Duodenal mucosa (tissue), 2 donors: Measurements from ENCODE around the gene CCDC9B.
A peak's percentile ranks its signal among the peaks of the same experiment; 100 is the strongest.

Experiments used
- H3K27ac ChIP-seq: one replicate; pipeline ENCODE4 v1.7.0; 2013; ENCODE audit warnings: low read depth, low read length
- H3K27me3 ChIP-seq, 2 donors: one replicate each; pipeline ENCODE4 v1.7.0; 2013; ENCODE audit warnings: low read length in 2 of 2, control low read depth in 1 of 2; ENCODE audit not compliant: insufficient read depth in 2 of 2, control insufficient read depth in 1 of 2
- H3K36me3 ChIP-seq, 2 donors: one replicate each; pipeline ENCODE4 v1.7.0; 2013; ENCODE audit warnings: low read length in 2 of 2, control low read depth in 1 of 2; ENCODE audit not compliant: insufficient read depth in 2 of 2, control insufficient read depth in 1 of 2
- H3K4me1 ChIP-seq, 2 donors: one replicate each; pipeline ENCODE4 v1.7.0; 2013; ENCODE audit warnings: low read length in 2 of 2, control low read depth in 1 of 2; ENCODE audit not compliant: insufficient read depth in 2 of 2, control insufficient read depth in 1 of 2
- H3K4me3 ChIP-seq, 2 donors: one replicate each; pipeline ENCODE4 v1.7.0; 2013; ENCODE audit warnings: low read length in 2 of 2, low read depth in 1 of 2
- H3K9ac ChIP-seq, 2 donors: one replicate each; pipeline ENCODE4 v1.7.0; 2013; ENCODE audit warnings: low read length in 2 of 2, low read depth in 1 of 2
- H3K9me3 ChIP-seq, 2 donors: one replicate each; pipeline ENCODE4 v1.7.0; 2013; ENCODE audit warnings: low read length in 2 of 2, control low read depth in 1 of 2; ENCODE audit not compliant: control insufficient read depth in 1 of 2

The CCDC9B gene

GRCh38 chr15:40293006-40293405, 47.7 kb downstream of the CCDC9B start:
- peaks cover 3 to 12% of the 10 kb centered on the region in 2 donors for H3K27me3 ChIP-seq
- peaks cover 7 to 9% of the 10 kb centered on the region in 2 donors for H3K4me1 ChIP-seq
- peaks cover 2 to 11% of the 10 kb centered on the region in 2 donors for H3K36me3 ChIP-seq
- no peaks in the 10 kb centered on the region for H3K9me3 ChIP-seq
- H3K9ac ChIP-seq = no peak overlapping the region
- H3K4me3 ChIP-seq = no peak overlapping the region
- H3K27ac ChIP-seq = no peak overlapping the region

- Histone ChIP-seq H3K27me3 (peaks cover 3 to 12% of the 10 kb centered on the region in 2 donors), H3K27ac (no peak overlapping the region), H3K9me3 (no peaks in the 10 kb centered on the region), H3K9ac (no peak overlapping the region), H3K4me3 (no peak overlapping the region), H3K36me3 (peaks cover 2 to 11% of the 10 kb centered on the region in 2 donors), H3K4me1 (peaks cover 7 to 9% of the 10 kb centered on the region in 2 donors)
Measured at GRCh38 chr15:40292246-40292645, 48.5 kb downstream of the CCDC9B start.

- Histone ChIP-seq H3K27me3 (peaks cover 3 to 12% of the 10 kb centered on the region in 2 donors), H3K4me3 (peak overlapping the region in 1 of 2 donors; percentile 45), H3K4me1 (peaks cover 7 to 9% of the 10 kb centered on the region in 2 donors), H3K36me3 (peaks cover 2 to 9% of the 10 kb centered on the region in 2 donors), H3K9ac (no peak overlapping the region), H3K9me3 (no peaks in the 10 kb centered on the region), H3K27ac (no peak overlapping the region)
Measured at GRCh38 chr15:40290918-40291574, 49.7 kb downstream of the CCDC9B start.

GRCh38 chr15:40290545-40290917, 50.2 kb downstream of the CCDC9B start:
- no peaks in the 10 kb centered on the region for H3K9me3 ChIP-seq
- H3K4me3 ChIP-seq = no peak overlapping the region
- no peak overlapping the region for H3K27ac ChIP-seq
- peaks cover 7 to 9% of the 10 kb centered on the region in 2 donors for H3K4me1 ChIP-seq
- H3K36me3 ChIP-seq = peaks cover 2 to 9% of the 10 kb centered on the region in 2 donors
- H3K27me3 ChIP-seq = peaks cover 3 to 12% of the 10 kb centered on the region in 2 donors
- H3K9ac ChIP-seq = no peak overlapping the region

- Histone ChIP-seq H3K36me3 (peaks cover 2 to 5% of the 10 kb centered on the region in 2 donors), H3K4me1 (peaks cover 7 to 9% of the 10 kb centered on the region in 2 donors), H3K27ac (no peak overlapping the region), H3K27me3 (peaks cover 4 to 19% of the 10 kb centered on the region in 2 donors), H3K9ac (no peak overlapping the region), H3K4me3 (no peak overlapping the region), H3K9me3 (no peaks in the 10 kb centered on the region)
Measured at GRCh38 chr15:40289140-40289775, 51.5 kb downstream of the CCDC9B start.

- Histone ChIP-seq H3K9ac (no peak overlapping the region), H3K27ac (no peak overlapping the region), H3K36me3 (peaks cover 2 to 4% of the 10 kb centered on the region in 2 donors), H3K27me3 (peaks cover 13 to 32% of the 10 kb centered on the region in 2 donors), H3K9me3 (no peaks in the 10 kb centered on the region), H3K4me1 (peaks cover 7 to 9% of the 10 kb centered on the region in 2 donors), H3K4me3 (no peak overlapping the region)
Measured at GRCh38 chr15:40287968-40288367, 52.8 kb downstream of the CCDC9B start.

GRCh38 chr15:40287505-40287904, 53.2 kb downstream of the CCDC9B start:
- Histone ChIP-seq H3K9ac (no peak overlapping the region), H3K9me3 (no peaks in the 10 kb centered on the region), H3K36me3 (peaks cover 2 to 4% of the 10 kb centered on the region in 2 donors), H3K27me3 (peaks cover 13 to 33% of the 10 kb centered on the region in 2 donors), H3K4me3 (no peak overlapping the region), H3K27ac (no peak overlapping the region), H3K4me1 (peaks cover 7 to 9% of the 10 kb centered on the region in 2 donors)

GRCh38 chr15:40286794-40287193, 53.9 kb downstream of the CCDC9B start:
- peaks cover 19 to 28% of the 10 kb centered on the region in 2 donors for H3K27me3 ChIP-seq
- no peak overlapping the region for H3K27ac ChIP-seq

GRCh38 chr15:40286061-40286532, 54.6 kb downstream of the CCDC9B start:
- Histone ChIP-seq H3K27ac (no peak overlapping the region), H3K9ac (no peak overlapping the region), H3K36me3 (peaks cover 0 to 2% of the 10 kb centered on the region in 2 donors), H3K27me3 (peaks cover 25 to 34% of the 10 kb centered on the region in 2 donors), H3K4me1 (peaks cover 3 to 9% of the 10 kb centered on the region in 2 donors), H3K4me3 (no peak overlapping the region), H3K9me3 (no peaks in the 10 kb centered on the region)

More at GRCh38 chr15:40286794-40287193, 53.9 kb downstream of the CCDC9B start:
- H3K4me3 ChIP-seq = no peak overlapping the region
- no peak overlapping the region for H3K9ac ChIP-seq
- H3K9me3 ChIP-seq = no peaks in the 10 kb centered on the region
- peaks cover 7 to 9% of the 10 kb centered on the region in 2 donors for H3K4me1 ChIP-seq
- H3K36me3 ChIP-seq = peaks cover 2% of the 10 kb centered on the region in 2 donors

GRCh38 chr15:40285554-40286011, 55.2 kb downstream of the CCDC9B start:
- Histone ChIP-seq H3K36me3 (peaks cover 0 to 2% of the 10 kb centered on the region in 2 donors), H3K27ac (no peak overlapping the region), H3K4me1 (peaks cover 0 to 9% of the 10 kb centered on the region in 2 donors), H3K4me3 (no peak overlapping the region), H3K9ac (no peak overlapping the region), H3K9me3 (no peaks in the 10 kb centered on the region), H3K27me3 (peaks cover 30 to 39% of the 10 kb centered on the region in 2 donors)
